Breast epithelium (tissue), 3 donors: ENCODE measurements around the gene EIF2B5.
"Not testable (repeated sequence)": the region's sequence is repeated elsewhere in the genome, so short reads cannot be mapped to it uniquely, and the experiment has no call there.

ENCODE experiments used
- POLR2A ChIP-seq: fragments of 450-650 bp; IDR thresholded peaks from one replicate; pipeline ENCODE4 v1.6.1; 2016; ENCODE audit warnings: antibody characterized with exemption, mild to moderate bottlenecking, moderate library complexity
- POLR2AphosphoS5 ChIP-seq, 3 donors: sonication (generic); formaldehyde crosslinking; IDR thresholded peaks; one replicate each; pipeline ENCODE4 v1.6.1; 2017; ENCODE audit warnings: antibody characterized with exemption in 3 of 3

GRCh38 chr3:184149770-184150169 is 14.6 kb downstream of the EIF2B5 start:
- TF ChIP-seq POLR2AphosphoS5 (IDR thresholded peaks at IDR 0.05); POLR2A: not testable (repeated sequence)
